A549 (cell line): ENCODE measurements around the gene RNF6.
A peak's percentile ranks its signal among the peaks of the same experiment; 100 is the strongest.

Experiments used
- BHLHE40 ChIP-seq: IDR thresholded peaks from 2 replicates; pipeline ENCODE4 v1.6.1; 2012; ENCODE audit warnings: low read depth, low read length, inconsistent platforms
- EP300 ChIP-seq, 2 experiments: fragments of >200 bp; sonication (Bioruptor Twin); formaldehyde crosslinking; IDR thresholded peaks; 2 replicates in 1 of 2; 3 replicates in 1 of 2; pipeline ENCODE4 v1.6.1; 2016 to 2017
- ESRRA ChIP-seq: fragments of 150-350 bp; IDR thresholded peaks from 2 replicates; pipeline ENCODE4 v1.6.1; 2014; ENCODE audit warnings: mild to moderate bottlenecking, low read length, borderline replicate concordance
- KDM1A ChIP-seq: fragments of 200-600 bp; sonication (generic); IDR thresholded peaks from 2 replicates; pipeline ENCODE4 v1.6.1; 2016; ENCODE audit warnings: low read depth, mild to moderate bottlenecking
- NFE2L2 ChIP-seq: fragments of 150-350 bp; conservative IDR thresholded peaks from 2 replicates; pipeline ENCODE4 v1.6.1; 2014; ENCODE audit warnings: low read length
- POLR2AphosphoS2 ChIP-seq: conservative IDR thresholded peaks from 2 replicates; pipeline ENCODE4 v1.6.1; 2012; ENCODE audit warnings: low read length, improper control_type of control experiment, inconsistent platforms
- RCOR1 ChIP-seq: fragments of 150-350 bp; IDR thresholded peaks from 2 replicates; pipeline ENCODE4 v1.6.1; 2014; ENCODE audit warnings: antibody characterized with exemption, low read length, low read depth
- TF ChIP-seq, protein P1 (sequence below): fragments of >200 bp; sonication (Bioruptor Twin); formaldehyde crosslinking; IDR thresholded peaks from 3 replicates; pipeline ENCODE4 v1.5.1; 2016
- TF ChIP-seq, protein P2 (sequence below): fragments of 200-600 bp; sonication (generic); IDR thresholded peaks from 2 replicates; pipeline ENCODE4 v1.6.1; 2016; ENCODE audit warnings: antibody characterized with exemption, mild to moderate bottlenecking, moderate library complexity
- TF ChIP-seq, protein P3 (sequence below): IDR thresholded peaks from 2 replicates; pipeline ENCODE4 v1.6.1; 2012

DNA sequence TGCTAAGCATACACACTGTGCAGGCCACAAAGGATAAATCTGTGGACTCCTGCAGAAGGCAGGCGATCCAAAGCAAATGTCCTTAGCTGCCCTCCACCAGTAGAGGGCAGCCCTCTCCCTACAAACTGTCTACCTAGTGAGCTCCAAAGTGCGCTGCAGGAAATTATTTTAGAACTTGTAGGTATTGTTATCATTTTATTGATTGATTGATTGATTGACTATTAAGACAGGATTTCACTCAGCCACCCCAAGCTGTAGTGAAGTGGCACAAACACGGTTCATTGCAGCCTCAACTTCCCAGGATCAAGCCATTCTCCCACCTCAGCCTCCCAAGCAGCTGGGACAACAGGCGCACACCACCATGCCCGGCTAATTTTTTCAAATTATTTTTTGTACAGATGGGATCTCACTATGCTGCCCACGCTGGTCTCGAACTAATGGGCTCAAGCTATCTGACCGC, 37.3 kb downstream of the RNF6 start:
- no peak for TF ChIP-seq EP300 (IDR thresholded peaks at IDR 0.05)
- TF ChIP-seq, protein P1, sequence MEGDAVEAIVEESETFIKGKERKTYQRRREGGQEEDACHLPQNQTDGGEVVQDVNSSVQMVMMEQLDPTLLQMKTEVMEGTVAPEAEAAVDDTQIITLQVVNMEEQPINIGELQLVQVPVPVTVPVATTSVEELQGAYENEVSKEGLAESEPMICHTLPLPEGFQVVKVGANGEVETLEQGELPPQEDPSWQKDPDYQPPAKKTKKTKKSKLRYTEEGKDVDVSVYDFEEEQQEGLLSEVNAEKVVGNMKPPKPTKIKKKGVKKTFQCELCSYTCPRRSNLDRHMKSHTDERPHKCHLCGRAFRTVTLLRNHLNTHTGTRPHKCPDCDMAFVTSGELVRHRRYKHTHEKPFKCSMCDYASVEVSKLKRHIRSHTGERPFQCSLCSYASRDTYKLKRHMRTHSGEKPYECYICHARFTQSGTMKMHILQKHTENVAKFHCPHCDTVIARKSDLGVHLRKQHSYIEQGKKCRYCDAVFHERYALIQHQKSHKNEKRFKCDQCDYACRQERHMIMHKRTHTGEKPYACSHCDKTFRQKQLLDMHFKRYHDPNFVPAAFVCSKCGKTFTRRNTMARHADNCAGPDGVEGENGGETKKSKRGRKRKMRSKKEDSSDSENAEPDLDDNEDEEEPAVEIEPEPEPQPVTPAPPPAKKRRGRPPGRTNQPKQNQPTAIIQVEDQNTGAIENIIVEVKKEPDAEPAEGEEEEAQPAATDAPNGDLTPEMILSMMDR = peak; percentile 79
- no peak for TF ChIP-seq BHLHE40
- TF ChIP-seq KDM1A = no peak
- TF ChIP-seq, protein P2, sequence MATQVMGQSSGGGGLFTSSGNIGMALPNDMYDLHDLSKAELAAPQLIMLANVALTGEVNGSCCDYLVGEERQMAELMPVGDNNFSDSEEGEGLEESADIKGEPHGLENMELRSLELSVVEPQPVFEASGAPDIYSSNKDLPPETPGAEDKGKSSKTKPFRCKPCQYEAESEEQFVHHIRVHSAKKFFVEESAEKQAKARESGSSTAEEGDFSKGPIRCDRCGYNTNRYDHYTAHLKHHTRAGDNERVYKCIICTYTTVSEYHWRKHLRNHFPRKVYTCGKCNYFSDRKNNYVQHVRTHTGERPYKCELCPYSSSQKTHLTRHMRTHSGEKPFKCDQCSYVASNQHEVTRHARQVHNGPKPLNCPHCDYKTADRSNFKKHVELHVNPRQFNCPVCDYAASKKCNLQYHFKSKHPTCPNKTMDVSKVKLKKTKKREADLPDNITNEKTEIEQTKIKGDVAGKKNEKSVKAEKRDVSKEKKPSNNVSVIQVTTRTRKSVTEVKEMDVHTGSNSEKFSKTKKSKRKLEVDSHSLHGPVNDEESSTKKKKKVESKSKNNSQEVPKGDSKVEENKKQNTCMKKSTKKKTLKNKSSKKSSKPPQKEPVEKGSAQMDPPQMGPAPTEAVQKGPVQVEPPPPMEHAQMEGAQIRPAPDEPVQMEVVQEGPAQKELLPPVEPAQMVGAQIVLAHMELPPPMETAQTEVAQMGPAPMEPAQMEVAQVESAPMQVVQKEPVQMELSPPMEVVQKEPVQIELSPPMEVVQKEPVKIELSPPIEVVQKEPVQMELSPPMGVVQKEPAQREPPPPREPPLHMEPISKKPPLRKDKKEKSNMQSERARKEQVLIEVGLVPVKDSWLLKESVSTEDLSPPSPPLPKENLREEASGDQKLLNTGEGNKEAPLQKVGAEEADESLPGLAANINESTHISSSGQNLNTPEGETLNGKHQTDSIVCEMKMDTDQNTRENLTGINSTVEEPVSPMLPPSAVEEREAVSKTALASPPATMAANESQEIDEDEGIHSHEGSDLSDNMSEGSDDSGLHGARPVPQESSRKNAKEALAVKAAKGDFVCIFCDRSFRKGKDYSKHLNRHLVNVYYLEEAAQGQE = no peak
- TF ChIP-seq NFE2L2 = no peak
- TF ChIP-seq, protein P3, sequence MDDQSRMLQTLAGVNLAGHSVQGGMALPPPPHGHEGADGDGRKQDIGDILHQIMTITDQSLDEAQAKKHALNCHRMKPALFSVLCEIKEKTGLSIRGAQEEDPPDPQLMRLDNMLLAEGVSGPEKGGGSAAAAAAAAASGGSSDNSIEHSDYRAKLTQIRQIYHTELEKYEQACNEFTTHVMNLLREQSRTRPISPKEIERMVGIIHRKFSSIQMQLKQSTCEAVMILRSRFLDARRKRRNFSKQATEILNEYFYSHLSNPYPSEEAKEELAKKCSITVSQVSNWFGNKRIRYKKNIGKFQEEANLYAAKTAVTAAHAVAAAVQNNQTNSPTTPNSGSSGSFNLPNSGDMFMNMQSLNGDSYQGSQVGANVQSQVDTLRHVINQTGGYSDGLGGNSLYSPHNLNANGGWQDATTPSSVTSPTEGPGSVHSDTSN = no peak
- TF ChIP-seq RCOR1 = no peak
- TF ChIP-seq ESRRA = no peak
- TF ChIP-seq POLR2AphosphoS2 = no peak
